Measurements from ENCODE around the gene ZFYVE27. TPM values are rescaled to one million over a fixed set of nuclear protein-coding genes. Genes with fewer than 3 reads are reported as not detected.

Gene ZFYVE27
- total RNA-seq, 4 donors from 2014 or later: 61.1 to 121 (median 89.3) TPM

- Histone ChIP-seq H3K4me3 (no peak overlapping the region), H3K27ac (no peak overlapping the region), H3K36me3 (peaks cover 0 to 46% (median 0%) of the 10 kb centered on the region in 3 donors), H3K27me3 (no peaks in the 10 kb centered on the region), H3K9me3 (no peaks in the 10 kb centered on the region), H3K4me1 (peaks cover 0 to 12% (median 9%) of the 10 kb centered on the region in 4 donors)
- TF ChIP-seq CTCF (IDR thresholded peaks at IDR 0.05): no peak
- no peak for TF ChIP-seq POLR2A (IDR thresholded peaks at IDR 0.05)
- DNase-seq: no peak
Observed at GRCh38 chr10:97740613-97741012, 3.7 kb downstream of the ZFYVE27 start.

GRCh38 chr10:97743169-97743943, 6.4 kb downstream of the ZFYVE27 start:
- Histone ChIP-seq H3K27ac (no peak overlapping the region), H3K36me3 (peaks cover 0 to 73% (median 0%) of the 10 kb centered on the region in 3 donors)

GRCh38 chr10:97744405-97745035, 7.6 kb downstream of the ZFYVE27 start:
- Histone ChIP-seq H3K4me1 (no peaks in the 10 kb centered on the region), H3K27ac (no peak overlapping the region), H3K9me3 (no peaks in the 10 kb centered on the region), H3K4me3 (no peak overlapping the region), H3K36me3 (peaks cover 0 to 83% (median 0%) of the 10 kb centered on the region in 3 donors), H3K27me3 (no peaks in the 10 kb centered on the region)
- no peak for TF ChIP-seq POLR2A (IDR thresholded peaks at IDR 0.05)
- no peak for DNase-seq

More at GRCh38 chr10:97743169-97743943, 6.4 kb downstream of the ZFYVE27 start:
- no peak for DNase-seq
- Histone ChIP-seq H3K9me3 (no peaks in the 10 kb centered on the region), H3K27me3 (no peaks in the 10 kb centered on the region), H3K4me1 (peaks cover 0 to 8% (median 5%) of the 10 kb centered on the region in 4 donors), H3K4me3 (no peak overlapping the region)
- TF ChIP-seq POLR2A (IDR thresholded peaks at IDR 0.05): no peak
- no peak for TF ChIP-seq CTCF (IDR thresholded peaks at IDR 0.05)

- no peak overlapping the region for H3K4me3 ChIP-seq
- H3K36me3 ChIP-seq: peaks cover 0 to 95% (median 3%) of the 10 kb centered on the region in 3 donors
- no peak for DNase-seq
- H3K4me1 ChIP-seq: no peaks in the 10 kb centered on the region
- no peaks in the 10 kb centered on the region for H3K9me3 ChIP-seq
- TF ChIP-seq CTCF (IDR thresholded peaks at IDR 0.05) (no peak), POLR2A (IDR thresholded peaks at IDR 0.05) (no peak)
- H3K27me3 ChIP-seq: no peaks in the 10 kb centered on the region
- no peak overlapping the region for H3K27ac ChIP-seq
Observed at GRCh38 chr10:97747573-97747972, 10.6 kb downstream of the ZFYVE27 start.

GRCh38 chr10:97748116-97748515, 11.2 kb downstream of the ZFYVE27 start:
- TF ChIP-seq POLR2A (IDR thresholded peaks at IDR 0.05): no peak
- TF ChIP-seq CTCF (IDR thresholded peaks at IDR 0.05): no peak
- no peaks in the 10 kb centered on the region for H3K4me1 ChIP-seq
- DNase-seq: no peak
- no peak overlapping the region for H3K27ac ChIP-seq
- no peaks in the 10 kb centered on the region for H3K27me3 ChIP-seq
- H3K36me3 ChIP-seq: peaks cover 0 to 95% (median 3%) of the 10 kb centered on the region in 3 donors
- H3K9me3 ChIP-seq: no peaks in the 10 kb centered on the region
- H3K4me3 ChIP-seq: no peak overlapping the region

GRCh38 chr10:97752956-97753355, 16.0 kb downstream of the ZFYVE27 start:
- Histone ChIP-seq H3K36me3 (peaks cover 0 to 98% (median 3%) of the 10 kb centered on the region in 3 donors), H3K4me1 (no peaks in the 10 kb centered on the region), H3K27ac (no peak overlapping the region), H3K4me3 (no peak overlapping the region), H3K9me3 (no peaks in the 10 kb centered on the region), H3K27me3 (no peaks in the 10 kb centered on the region)
- no peak for DNase-seq
- TF ChIP-seq POLR2A (IDR thresholded peaks at IDR 0.05): no peak

Measured in Peyer's patch (tissue), 4 donors.